HG02571 (cell line): Measurements from ENCODE around the gene F11R.
"Not testable (repeated sequence)": the region's sequence is repeated elsewhere in the genome, so short reads cannot be mapped to it uniquely, and the experiment has no call there.

ENCODE experiments used
- ATAC-seq: cut with Tn5 transposase; IDR thresholded peaks from one replicate; pipeline ENCODE4 v1.9.1; 2021; ENCODE audit warnings: mild to moderate bottlenecking, moderate library complexity; ENCODE audit not compliant: unreplicated experiment

F11R gene

DNA sequence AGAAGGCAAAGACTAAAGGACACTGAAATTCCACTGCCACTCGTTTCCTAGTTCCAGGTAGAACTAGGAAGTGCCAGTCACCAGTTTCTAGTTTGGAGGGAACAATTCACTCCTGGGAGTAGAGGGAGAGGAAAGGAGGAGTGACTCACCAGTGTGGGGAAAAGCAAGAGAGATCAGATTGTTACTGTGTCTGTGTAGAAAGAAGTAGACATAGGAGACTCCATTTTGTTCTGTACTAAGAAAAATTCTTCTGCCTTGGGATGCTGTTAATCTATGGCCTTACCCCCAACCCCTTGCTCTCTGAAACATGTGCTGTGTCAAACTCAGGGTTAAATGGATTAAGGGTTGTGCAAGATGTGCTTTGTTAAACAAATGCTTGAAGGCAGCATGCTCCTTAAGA, 4.3 kb downstream of the F11R start:
- ATAC-seq, result not testable (repeated sequence)

DNA sequence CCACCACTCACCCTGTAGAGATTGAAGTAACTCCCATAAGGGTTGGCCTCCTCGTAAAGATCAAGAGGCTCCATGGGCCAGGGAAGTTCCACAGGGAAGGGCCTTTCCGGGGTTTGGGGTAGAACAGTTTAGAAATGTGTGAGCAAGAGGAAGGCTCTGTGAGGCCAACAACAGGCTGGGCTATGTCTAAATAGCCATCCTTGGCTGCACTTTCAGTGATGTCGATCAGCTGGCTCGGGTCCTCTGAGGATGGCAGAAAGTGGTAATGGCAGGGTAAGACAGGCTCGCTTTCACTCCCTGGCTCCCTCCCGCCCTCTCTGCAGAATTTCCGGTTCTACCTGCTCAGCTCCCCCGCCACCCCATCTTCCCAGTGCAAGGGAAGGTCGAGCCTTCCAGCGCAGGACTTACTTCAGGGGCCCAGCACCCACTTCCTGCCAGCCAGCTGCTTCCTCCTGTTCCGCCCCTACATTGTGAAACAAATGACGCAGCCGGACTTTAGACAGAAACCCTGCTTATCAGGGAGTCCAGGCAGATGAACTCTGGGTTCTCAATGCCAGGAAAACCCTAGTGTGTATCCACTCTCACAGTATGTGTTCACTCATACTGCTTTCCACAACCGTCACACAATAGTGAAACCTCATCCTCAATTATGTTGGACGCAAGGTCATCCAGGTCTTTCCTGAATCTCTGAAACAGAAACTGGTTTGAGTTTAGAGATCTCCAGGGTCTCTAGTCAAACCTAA, 7.3 kb downstream of the F11R start:
- ATAC-seq, result peak; percentile 79

DNA sequence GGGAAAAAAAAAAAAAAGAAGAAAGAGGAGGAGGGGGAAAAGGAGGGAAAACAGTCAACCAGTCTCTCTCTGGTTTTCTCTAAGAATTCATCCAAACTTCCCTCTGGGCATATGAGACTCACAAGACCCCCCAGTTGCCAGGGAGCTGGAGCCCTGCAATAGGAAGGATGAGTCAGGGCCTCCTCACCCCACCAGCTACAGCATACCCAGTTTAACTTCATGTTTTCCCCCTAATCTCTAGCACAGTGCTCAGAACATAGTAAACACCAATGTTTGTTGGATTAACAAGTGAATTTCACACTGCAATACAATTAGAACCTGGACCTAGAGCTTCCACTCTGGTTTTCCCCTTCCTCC, 7.8 kb downstream of the F11R start:
- ATAC-seq, result peak; percentile 20

DNA sequence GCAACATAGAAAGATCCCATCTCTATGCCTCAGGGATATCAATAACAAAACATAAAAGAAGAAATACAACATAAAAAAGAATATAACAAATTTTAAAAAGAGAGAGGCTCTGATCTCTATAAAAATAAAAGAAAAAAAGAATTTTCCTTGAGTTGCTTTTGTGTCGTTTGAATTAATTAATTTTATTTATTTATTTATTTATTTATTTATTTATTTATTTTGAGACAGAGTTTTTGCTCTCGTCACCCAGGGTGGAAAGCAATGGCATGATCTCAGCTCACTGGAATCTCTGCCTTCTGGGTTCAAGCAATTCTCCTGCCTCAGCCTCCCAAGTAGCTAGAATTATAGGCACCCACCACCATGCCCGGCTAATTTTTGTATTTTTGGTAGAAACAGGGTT, 8.5 kb downstream of the F11R start:
- no peak for ATAC-seq

DNA sequence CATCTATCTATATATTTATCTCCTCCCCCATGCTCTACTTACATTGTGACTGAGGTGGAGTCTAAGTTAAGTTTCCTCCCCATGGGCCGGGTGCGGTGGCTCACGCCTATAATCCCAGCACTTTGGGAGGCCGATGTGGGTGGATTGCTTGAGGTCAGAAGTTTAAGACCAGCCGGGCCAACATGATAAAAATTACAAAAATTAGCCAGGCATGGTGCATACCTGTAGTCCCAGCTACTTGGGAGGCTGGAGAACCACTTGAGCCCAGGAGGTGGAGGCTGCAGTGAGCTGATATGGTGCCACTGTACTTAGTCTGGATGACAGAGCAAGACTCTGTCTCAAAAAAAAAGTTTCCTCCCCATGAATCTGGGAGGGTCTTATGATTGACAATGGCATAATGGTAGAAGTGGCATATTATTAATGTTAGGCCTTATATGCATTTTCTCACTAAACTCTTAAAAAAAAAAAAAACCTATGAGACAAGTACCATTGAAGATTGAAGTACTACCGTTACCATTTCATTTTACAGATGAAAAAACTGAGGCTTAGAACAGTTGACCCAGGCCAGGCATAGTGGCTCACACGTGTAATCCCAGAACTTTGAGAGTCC, 11.2 kb downstream of the F11R start:
- ATAC-seq, result no peak

DNA sequence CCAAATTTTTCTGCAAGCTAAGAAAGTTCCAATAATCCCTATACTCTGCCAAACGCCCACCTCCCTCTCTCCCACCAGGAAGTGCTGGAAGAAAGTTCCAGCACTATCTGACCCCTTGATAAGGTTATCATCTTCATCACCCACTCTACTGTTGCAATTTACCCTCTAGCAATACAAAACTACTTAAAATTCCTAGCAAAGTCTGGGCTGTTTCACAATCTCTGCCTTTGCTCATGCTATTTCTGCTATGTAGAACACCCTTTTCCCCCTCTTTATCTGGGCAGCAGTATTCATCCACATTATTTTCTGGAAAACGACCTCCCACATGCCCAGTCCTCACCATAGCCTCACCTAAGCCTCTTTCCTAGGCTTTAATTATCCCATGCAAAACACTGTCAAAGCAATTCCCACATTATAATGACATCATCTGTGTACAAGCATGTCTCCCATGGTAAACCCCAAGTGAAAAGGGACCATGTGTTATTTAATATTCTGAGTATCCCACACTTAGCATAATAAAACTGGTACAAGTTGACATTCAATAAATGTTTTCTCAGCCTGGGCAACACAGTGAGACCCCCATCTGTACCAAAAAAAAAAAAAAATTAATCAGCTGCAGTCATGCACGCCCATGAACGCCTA, 12.0 kb downstream of the F11R start:
- ATAC-seq, result no peak

DNA sequence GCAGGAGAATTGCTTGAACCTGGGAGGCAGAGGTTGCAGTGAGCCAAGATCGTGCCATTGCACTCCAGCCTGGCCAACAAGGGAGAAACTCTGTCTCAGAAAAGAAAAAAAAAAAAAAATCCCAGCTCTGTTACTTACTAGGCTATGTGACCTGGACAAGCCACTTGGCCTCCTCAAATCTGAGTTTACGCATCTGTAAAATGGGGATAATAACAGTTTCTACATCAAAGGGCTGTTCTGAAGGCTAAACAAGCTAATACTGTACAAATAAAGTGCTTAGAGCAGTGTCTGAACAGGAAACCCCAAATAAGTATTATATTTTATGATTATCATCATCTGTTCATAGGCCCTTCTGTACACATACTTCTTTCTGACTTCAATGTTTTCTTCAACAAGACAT, 13.6 kb downstream of the F11R start:
- no peak for ATAC-seq

DNA sequence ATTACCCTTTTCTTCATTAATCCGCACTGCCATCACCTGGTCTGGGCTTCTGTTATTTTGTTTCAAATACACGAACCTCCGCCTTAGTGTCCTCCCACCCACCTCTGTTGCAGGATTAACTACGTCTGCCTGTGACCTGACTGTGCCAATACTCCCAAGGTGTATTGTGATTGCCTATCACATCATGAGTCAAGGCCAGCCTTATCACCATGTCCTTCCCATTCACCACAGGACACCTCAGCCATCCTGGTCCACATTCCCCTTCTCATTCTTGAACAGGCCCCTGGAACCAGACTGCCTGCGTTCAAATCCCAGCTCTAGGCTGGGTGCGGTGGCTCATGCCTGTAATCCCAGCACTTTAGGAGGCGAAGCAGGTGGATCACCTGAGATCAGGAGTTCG, 14.4 kb downstream of the F11R start:
- no peak for ATAC-seq

DNA sequence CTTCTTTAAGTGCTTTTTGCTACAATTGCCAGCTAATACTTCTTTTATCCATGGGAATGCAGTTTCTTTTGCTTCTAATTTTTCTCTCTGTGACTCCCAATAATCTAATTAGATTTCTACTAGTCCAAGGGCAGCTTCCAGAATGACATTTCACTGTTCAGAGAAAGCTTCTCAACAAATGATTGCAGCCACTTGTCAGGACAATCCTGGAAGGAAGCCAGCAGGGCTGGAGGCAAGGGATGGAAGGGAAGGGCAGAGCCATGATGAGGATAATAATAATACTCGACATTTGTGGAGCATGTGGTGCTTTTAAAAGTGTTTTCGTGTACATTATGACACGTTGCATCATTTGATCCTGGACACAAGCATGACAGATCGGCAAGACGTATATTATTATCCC, 19.4 kb downstream of the F11R start:
- ATAC-seq, result no peak

DNA sequence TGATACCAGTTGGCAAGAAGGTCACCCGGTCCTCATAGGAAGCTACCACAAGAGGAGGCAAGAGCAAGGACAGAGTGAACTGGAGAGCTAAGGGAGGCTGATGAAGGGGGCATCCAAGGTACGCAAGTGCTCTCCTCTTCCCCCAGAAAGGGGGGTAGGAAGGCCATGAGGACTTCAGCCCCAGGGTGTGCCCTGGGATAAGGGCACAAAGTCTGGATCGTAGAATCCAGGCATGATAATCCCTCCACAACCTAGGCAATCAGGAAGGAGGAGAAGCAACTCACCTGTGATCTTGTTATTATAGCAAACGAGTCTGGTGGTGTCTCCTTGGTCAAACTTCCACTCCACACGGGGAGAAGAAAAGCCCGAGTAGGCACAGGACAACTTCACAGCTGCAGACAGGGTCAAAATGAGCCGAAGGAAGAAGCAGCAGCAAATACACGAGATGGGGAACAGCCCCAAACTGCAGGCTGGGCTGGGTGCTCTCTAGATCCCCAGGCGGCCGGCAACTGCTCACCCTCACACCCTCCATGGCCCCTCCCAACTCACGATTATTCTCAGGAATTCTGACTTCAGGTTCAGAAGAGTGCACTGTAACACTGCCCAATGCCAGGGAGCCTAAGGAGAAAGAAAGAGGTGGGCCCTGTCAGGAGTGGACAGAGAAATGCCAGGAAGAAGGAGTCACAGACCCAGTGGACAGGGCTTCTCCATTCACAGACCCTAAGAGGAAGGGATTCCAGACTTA, 20.0 kb downstream of the F11R start:
- no peak for ATAC-seq

DNA sequence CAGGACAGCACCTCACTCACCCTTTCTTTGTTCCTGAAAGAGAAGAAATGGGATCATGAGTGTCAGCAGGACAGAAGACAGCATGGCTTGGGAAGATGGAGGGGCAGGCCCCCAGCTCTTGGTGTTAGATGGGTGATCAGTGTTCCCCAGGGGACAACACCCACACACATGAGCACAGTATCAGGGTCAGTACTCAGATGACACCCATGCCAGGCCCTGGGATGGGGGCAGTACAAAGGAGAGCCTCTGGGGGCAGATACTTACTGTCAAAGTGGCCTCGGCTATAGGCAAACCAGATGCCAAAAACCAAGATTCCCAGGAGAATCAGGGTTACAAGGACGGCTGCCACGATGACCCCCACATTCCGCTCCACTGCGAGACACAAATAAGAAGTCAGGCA, 21.6 kb downstream of the F11R start:
- no peak for ATAC-seq

DNA sequence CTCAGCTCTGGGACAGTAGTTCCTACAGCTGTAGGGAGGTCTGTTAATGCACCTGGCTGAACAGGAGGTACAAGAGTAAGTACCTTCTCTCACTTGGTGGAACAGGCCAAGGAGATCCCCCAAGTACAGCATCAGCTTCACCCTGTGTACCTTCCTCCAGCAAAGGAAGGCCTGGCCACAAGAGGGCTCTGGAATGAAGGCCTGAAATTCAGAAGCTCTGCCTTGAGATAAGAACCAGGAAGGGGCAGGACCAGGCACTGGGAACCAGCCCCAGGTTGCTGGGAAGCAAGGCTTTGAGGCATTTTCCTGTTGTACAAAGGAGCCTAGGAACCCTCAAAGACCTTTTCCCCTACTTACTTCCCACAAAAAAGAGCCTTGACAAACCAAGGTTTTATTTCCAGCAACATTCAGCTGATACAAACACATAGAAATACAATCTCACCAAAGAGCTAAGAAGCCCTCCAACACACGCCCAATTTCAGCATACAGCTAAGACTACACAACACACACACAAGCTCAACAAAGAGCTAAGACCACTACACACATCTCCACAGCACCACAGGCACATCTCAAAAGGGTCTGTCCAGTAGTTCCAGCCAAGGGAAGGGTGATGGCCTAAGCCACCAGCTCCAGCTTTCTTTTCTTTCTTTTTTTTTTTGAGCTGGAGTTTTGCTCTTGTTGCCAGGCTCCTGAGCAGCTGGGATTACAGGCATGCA, 23.5 kb downstream of the F11R start:
- no peak for ATAC-seq

DNA sequence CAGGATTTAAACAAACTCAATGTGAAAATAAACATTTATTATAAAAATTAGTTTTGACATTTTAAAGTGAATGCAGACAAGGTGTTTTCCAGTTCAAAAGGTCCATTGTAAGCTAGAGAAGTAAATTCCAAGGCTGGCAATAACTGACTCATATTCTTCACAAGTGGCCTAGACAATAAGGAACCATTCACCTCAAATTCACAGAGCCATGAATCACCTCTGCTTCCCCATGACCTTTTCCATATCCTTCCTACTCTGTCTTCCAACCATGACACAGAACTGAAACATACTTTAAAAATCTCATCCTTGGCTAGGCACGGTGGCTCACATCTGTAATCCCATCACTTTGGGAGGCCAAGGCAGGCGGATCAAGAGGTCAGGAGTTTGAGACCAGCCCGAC, 24.8 kb downstream of the F11R start:
- no peak for ATAC-seq

DNA sequence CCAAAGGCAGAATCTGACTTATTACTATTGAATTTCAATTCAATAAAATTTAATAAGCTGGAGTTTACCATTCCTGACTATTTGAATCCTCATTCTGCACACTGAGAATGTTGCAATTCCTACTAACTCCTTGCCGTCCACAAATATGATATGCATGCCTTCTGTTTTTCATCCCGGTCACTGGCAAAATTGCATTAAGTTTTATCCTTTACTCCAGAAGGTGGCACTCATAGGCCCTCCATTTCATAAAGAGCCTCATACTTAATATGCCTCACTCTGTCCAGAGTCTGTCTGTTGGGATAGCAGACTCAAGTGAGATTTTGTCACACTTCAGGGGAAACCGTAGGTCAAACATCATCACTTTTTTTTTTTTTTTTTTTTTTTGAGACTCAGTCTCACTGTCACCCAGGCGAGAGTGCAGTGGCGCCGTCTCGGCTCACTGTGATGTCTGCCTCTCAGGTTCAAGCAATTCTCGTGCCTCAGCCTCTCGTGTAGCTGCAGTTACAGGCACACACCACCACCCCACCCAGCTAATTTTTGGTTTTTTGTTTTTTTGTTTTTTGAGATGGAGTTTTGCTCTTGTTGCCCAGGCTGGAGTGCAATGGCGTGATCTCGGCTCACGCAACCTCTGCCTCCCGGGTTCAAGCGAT, 27.3 kb downstream of the F11R start:
- no peak for ATAC-seq

DNA sequence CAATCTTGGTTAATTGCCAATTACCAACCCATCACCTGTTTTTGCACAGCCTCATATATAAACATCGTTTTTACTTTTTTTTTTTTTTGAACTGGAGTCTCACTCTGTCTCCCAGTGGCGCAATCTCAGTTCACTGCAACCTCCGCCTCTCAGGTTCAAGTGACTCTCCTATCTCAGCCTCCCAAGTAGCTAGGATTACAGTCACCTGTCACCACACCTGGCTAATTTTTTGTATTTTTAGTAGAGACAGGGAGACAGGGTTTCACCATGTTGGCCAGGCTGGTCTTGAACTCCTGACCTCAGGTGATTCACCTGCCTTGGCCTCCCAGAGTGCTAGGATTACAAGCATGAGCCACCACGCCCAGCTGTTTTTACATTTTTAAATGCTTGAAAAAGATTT, 28.9 kb downstream of the F11R start:
- ATAC-seq, result not testable (repeated sequence)

DNA sequence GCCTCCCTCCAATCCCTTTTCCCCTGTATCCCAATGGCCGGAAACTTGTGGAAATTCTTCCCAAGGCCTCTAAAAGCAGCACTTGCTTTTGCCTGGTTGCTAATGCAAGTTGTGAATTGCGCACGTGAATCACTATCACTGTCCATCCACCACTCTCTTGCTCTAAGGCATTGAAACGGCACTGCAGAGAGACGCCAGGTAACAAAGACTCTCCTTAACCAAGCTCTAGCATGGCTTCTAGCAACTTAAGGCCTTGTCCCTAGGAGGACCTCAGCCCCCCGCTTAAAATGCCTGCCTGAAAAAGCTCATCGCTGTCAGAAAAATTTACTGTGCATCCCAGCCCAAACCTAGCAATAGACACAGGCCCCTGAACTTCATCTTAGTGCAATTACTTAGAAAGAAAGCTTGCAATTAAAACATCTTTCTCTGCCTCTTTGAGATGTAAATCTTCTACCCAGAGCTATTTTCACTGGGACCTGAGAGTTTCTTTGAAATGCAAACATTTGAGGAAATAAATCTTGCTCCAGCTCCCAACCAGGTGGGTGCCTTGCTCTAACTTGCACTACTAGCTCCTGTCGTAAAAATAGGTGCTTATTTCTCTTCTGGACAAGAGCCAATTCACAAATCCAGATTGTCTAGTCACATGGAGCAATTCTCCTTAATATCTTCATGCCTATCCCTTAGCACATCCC, 33.4 kb downstream of the F11R start:
- ATAC-seq, result no peak

DNA sequence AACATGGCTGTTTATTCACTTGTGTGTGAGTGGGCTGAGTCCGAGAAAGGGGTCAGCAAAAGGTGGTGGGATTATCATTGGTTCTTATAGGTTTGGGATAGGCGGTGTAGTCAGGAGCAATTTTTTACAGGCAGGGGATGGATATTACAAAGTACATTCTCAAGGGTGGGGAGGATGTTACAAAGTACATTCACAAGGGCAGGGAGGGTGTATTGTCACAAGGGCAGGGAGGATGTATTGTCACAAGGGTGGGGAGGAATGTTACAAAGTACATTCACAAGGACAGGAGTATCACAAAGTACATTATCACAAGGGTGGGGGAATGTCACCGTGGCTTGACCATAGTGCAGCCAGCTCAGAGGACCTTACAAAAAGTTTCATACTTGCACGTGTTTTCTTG, 35.2 kb downstream of the F11R start:
- ATAC-seq, result no peak

DNA sequence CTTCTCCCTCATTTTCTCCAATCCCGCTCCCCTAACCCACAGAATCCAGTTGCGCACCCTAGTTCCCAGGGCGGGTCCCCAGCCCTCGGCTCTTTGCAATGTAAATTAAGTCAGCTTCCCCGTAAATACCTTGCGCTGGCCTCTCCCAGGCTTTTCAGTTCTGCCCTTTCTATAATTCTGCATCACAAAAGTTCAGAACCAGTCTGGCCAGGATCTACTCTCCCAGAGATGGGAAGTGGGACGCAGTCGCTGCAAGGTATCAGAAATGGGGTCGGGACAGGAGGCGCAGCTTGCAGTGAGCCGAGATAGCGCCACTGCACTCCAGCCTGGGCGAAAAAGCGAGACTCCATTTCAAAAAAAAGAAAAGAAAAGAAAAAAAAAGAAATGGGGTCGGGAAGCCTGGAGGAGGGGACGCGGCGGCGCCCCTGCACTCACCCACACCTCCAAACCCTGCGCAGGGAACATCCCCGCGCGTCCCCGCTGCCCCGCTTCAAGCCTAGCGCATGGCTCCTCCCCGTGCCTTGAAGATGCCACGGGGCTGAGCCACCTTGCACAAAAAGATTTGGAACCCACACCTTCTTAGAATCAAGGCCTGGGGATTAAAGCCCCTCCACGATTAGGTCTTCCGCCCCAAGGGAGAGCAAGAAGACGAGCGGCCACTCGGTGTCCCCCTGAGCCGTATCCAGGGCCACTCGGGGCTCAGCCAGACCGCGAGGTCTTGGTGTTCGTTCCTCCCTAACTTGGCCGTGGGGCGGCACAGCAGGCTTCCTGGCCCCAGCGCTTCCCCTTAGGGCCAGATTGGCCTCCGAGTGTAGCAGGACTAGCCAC, 39.2 kb downstream of the F11R start:
- no peak for ATAC-seq

DNA sequence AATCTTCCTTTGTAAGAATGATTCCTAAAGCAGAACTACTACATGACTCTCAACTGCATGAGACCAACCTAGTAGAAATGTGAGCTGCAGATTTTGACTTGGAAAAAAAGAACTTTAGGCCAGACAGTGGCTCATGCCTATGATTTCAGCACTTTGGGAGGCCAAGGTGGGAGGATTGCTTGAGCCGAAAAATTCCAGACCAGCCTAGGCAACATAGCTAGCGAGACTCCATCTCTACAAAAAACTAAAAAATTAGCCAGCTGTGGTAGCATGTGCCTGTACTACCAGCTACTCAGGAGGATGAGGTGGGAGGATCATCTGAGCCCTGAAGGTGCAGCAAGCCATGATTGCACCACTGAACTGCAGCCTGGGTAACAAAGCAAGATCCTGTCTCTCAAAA, 41.7 kb downstream of the F11R start:
- ATAC-seq, result no peak
